SK-N-SH (cell line): ENCODE measurements around the gene C17orf114.

Experiments used
- CTCF ChIA-PET: fragments of 300-600, 350-600 bp; formaldehyde crosslinking; extraction: SDS; loops from one replicate; lab custom pipeline; 2021; lab: Yijun Ruan, JAX
- POLR2A ChIA-PET: fragments of 350-600 bp; sonication (Branson Sonifier 250); formaldehyde crosslinking; extraction: SDS; loops from one replicate; lab custom pipeline; 2020; ENCODE audit warnings: antibody characterized with exemption, inconsistent platforms; lab: Yijun Ruan, JAX
- DNase-seq: peaks from one replicate; pipeline ENCODE4 v3.0.0; 2012
- H2AFZ ChIP-seq: fragments of 200-600 bp; sonication (generic); 2 replicates; pipeline ENCODE4 v1.8.1; 2016; ENCODE audit warnings: antibody characterized with exemption, mild to moderate bottlenecking, low read depth
- H3F3A ChIP-seq: fragments of 200-600 bp; sonication (generic); replicated peaks from 2 replicates; pipeline ENCODE3; 2016; ENCODE audit warnings: antibody characterized with exemption, mild to moderate bottlenecking; ENCODE audit not compliant: insufficient read depth
- H3K27ac ChIP-seq, 2 experiments: fragments of 200-500 bp in 1 of 2; fragments of 200-600 bp in 1 of 2; sonication (Bioruptor generic) in 1 of 2; sonication (generic), shearing (Covaris generic) in 1 of 2; 2 replicates each; pipeline versions ENCODE4 v1.5.1 to v1.6.1; 2014 to 2016; ENCODE audit warnings: low read depth in 2 of 2, inconsistent platforms in 1 of 2, low read length in 1 of 2, mild to moderate bottlenecking in 1 of 2, mixed read lengths in 1 of 2
- H3K27me3 ChIP-seq: fragments of 200-600 bp; sonication (generic), shearing (Covaris generic); 2 replicates; pipeline ENCODE4 v1.6.1; 2016; ENCODE audit warnings: mixed run types; ENCODE audit not compliant: insufficient read depth
- H3K36me3 ChIP-seq, 2 experiments: fragments of 200-500 bp in 1 of 2; fragments of 200-600 bp in 1 of 2; sonication (Bioruptor generic) in 1 of 2; sonication (generic) in 1 of 2; replicated peaks in 1 of 2; 2 replicates each; pipeline versions ENCODE3 to v1.5.1; 2014 to 2016; ENCODE audit warnings: low read length in 1 of 2, mild to moderate bottlenecking in 1 of 2; ENCODE audit not compliant: insufficient read depth in 2 of 2, control insufficient read depth in 1 of 2
- H3K4me1 ChIP-seq, 2 experiments: fragments of 200-500 bp in 1 of 2; fragments of 200-600 bp in 1 of 2; sonication (Bioruptor generic) in 1 of 2; sonication (generic), shearing (Covaris generic) in 1 of 2; 2 replicates each; pipeline versions ENCODE4 v1.5.1 to v1.6.1; 2014 to 2016; ENCODE audit warnings: low read depth in 1 of 2, low read length in 1 of 2, mixed run types in 1 of 2; ENCODE audit not compliant: insufficient read depth in 2 of 2, control insufficient read depth in 1 of 2
- H3K4me2 ChIP-seq: fragments of 200-600 bp; sonication (generic), shearing (Covaris generic); 2 replicates; pipeline ENCODE4 v1.6.1; 2017; ENCODE audit warnings: mixed run types
- H3K4me3 ChIP-seq, 2 experiments: fragments of 200-500 bp in 1 of 2; fragments of 200-600 bp in 1 of 2; sonication (Bioruptor generic) in 1 of 2; sonication (generic), shearing (Covaris generic) in 1 of 2; 2 replicates each; pipeline versions ENCODE4 v1.5.1 to v1.8.1; 2014 to 2016; ENCODE audit warnings: low read depth in 2 of 2, inconsistent platforms in 1 of 2, low read length in 1 of 2, mild to moderate bottlenecking in 1 of 2, mixed read lengths in 1 of 2, moderate library complexity in 1 of 2
- H3K79me2 ChIP-seq: fragments of 200-600 bp; sonication (generic); 2 replicates; pipeline ENCODE4 v1.8.1; 2017; ENCODE audit warnings: mild to moderate bottlenecking; ENCODE audit not compliant: insufficient read depth
- H3K9ac ChIP-seq: fragments of 200-600 bp; sonication (generic); 2 replicates; pipeline ENCODE4 v1.6.1; 2017; ENCODE audit warnings: mixed run types
- H3K9me2 ChIP-seq: fragments of 200-600 bp; sonication (generic); 2 replicates; pipeline ENCODE4 v1.6.1; 2017; ENCODE audit warnings: mixed run types
- H3K9me3 ChIP-seq: fragments of 200-600 bp; sonication (generic); 2 replicates; pipeline ENCODE4 v1.6.1; 2017; ENCODE audit warnings: mixed run types, mild to moderate bottlenecking, moderate library complexity
- H4K20me1 ChIP-seq: fragments of 200-600 bp; sonication (generic); 2 replicates; pipeline ENCODE4 v1.6.1; 2017; ENCODE audit warnings: mild to moderate bottlenecking, mixed run types; ENCODE audit not compliant: insufficient read depth
- FOSL2 ChIP-seq: IDR thresholded peaks from 2 replicates; pipeline ENCODE4 v1.4.0; 2012; ENCODE audit warnings: low read depth, mild to moderate bottlenecking, moderate library complexity, borderline replicate concordance
- GABPA ChIP-seq: IDR thresholded peaks from 2 replicates; pipeline ENCODE4 v1.4.0; 2012; ENCODE audit warnings: low read depth, mild to moderate bottlenecking
- GATA2 ChIP-seq: sonication (generic); formaldehyde crosslinking; IDR thresholded peaks from 2 replicates; pipeline ENCODE4 v1.5.0; 2020; ENCODE audit warnings: mild to moderate bottlenecking, missing genetic modification reagents
- IRF3 ChIP-seq: fragments of 150-350 bp; IDR thresholded peaks from 2 replicates; pipeline ENCODE4 v1.6.1; 2016; ENCODE audit warnings: mild to moderate bottlenecking, low read depth, low read length
- MXI1 ChIP-seq: IDR thresholded peaks from 2 replicates; pipeline ENCODE4 v1.6.1; 2012; ENCODE audit warnings: mild to moderate bottlenecking, low read depth, low read length, improper control_type of control experiment
- RCOR1 ChIP-seq: fragments of 150-350 bp; IDR thresholded peaks from 2 replicates; pipeline ENCODE4 v1.6.1; 2017; ENCODE audit warnings: antibody characterized with exemption, low read length
- SMC3 ChIP-seq: IDR thresholded peaks from 2 replicates; pipeline ENCODE4 v1.6.1; 2012; ENCODE audit warnings: low read depth, low read length, improper control_type of control experiment
- USF2 ChIP-seq: fragments of 150-350 bp; IDR thresholded peaks from 2 replicates; pipeline ENCODE4 v1.6.1; 2017; ENCODE audit warnings: antibody characterized with exemption, low read length, low read depth, borderline replicate concordance
- YY1 ChIP-seq: IDR thresholded peaks from 2 replicates; pipeline ENCODE4 v1.4.0; 2012; ENCODE audit warnings: low read depth, mild to moderate bottlenecking
- WGBS: methylation state at CpG from one replicate; pipeline ENCODE4 v1.1.6; 2017; ENCODE audit warnings: low lambda C conversion rate; 5-methylcytosine and 5-hydroxymethylcytosine counted together
- TF ChIP-seq, protein P1 (sequence below): IDR thresholded peaks from 2 replicates; pipeline ENCODE4 v1.4.0; 2012; ENCODE audit warnings: low read depth, borderline replicate concordance
- TF ChIP-seq, protein P2 (sequence below): IDR thresholded peaks from 2 replicates; pipeline ENCODE4 v1.4.0; 2012; ENCODE audit warnings: low read depth
- TF ChIP-seq, protein P3 (sequence below): IDR thresholded peaks from 2 replicates; pipeline ENCODE4 v1.4.0; 2012; ENCODE audit warnings: low read depth, borderline replicate concordance

The C17orf114 gene

DNA sequence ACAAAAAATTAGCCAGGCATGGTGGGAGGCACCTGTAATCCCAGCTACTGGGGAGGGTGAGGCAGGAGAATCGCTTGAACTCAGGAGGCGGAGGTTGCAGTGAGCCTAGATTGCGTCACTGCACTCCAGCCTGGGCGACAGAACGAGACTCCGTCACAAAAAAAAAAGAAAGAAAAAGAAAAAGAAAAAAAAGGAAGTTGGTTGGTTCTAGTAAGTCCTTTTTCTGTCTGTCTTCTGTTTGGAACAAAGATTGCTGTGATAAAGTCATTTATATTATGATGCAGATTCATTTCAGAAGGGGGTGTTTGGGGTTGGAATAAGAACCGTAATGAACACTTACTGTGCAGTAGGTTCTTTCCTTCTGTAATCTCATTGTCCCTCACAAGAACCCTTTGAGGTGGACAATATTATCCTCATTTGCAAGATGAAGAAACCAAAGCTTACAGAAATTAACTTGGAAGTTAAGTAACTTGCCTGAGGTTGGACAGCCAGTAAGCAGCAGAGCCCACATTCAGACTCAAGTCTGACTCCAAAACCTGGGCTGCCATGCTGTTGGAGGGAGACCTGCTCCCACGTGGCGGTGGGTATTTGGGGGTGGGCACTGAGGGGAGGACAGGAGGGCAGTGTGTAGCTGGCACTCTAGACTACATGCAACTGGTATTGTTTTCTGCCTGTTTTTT is 41.3 kb upstream of the C17orf114 start:
- WGBS: 85% methylated on average over 9 of the region's 9 CpGs
- no peak overlapping the region; a peak in 1 of 4 replicates for H3K27ac ChIP-seq
- peaks cover 96% of the 10 kb centered on the region for H3K79me2 ChIP-seq
- no peak overlapping the region for H3K4me3 ChIP-seq
- no peaks in the 10 kb centered on the region for H3K27me3 ChIP-seq
- POLR2A ChIA-PET: no interaction called here
- CTCF ChIA-PET: interaction anchor here (1.7 to 2.4 kb wide), 2 partner anchors 37 to 54 kb away, joined by 4 to 5 read pairs; partner anchors contain the start of gene GLTPD2
- H3K36me3 ChIP-seq: peaks cover 0 to 1% of the 10 kb centered on the region in 2 experiments
- H2AFZ ChIP-seq: no peak overlapping the region
- H4K20me1 ChIP-seq: peaks cover 76% of the 10 kb centered on the region
- TF ChIP-seq, protein P1, sequence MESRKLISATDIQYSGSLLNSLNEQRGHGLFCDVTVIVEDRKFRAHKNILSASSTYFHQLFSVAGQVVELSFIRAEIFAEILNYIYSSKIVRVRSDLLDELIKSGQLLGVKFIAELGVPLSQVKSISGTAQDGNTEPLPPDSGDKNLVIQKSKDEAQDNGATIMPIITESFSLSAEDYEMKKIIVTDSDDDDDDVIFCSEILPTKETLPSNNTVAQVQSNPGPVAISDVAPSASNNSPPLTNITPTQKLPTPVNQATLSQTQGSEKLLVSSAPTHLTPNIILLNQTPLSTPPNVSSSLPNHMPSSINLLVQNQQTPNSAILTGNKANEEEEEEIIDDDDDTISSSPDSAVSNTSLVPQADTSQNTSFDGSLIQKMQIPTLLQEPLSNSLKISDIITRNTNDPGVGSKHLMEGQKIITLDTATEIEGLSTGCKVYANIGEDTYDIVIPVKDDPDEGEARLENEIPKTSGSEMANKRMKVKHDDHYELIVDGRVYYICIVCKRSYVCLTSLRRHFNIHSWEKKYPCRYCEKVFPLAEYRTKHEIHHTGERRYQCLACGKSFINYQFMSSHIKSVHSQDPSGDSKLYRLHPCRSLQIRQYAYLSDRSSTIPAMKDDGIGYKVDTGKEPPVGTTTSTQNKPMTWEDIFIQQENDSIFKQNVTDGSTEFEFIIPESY: no peak
- TF ChIP-seq YY1 (no peak), SMC3 (no peak), MXI1 (no peak), IRF3 (no peak), RCOR1 (no peak), GABPA (no peak), USF2 (no peak), FOSL2 (no peak), GATA2 (CRISPR knock-in tag) (no peak)
- TF ChIP-seq, protein P2, sequence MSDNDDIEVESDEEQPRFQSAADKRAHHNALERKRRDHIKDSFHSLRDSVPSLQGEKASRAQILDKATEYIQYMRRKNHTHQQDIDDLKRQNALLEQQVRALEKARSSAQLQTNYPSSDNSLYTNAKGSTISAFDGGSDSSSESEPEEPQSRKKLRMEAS: no peak
- TF ChIP-seq, protein P3, sequence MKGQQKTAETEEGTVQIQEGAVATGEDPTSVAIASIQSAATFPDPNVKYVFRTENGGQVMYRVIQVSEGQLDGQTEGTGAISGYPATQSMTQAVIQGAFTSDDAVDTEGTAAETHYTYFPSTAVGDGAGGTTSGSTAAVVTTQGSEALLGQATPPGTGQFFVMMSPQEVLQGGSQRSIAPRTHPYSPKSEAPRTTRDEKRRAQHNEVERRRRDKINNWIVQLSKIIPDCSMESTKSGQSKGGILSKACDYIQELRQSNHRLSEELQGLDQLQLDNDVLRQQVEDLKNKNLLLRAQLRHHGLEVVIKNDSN: no peak
- no peaks in the 10 kb centered on the region for H3F3A ChIP-seq
- DNase-seq: no peak
- no peaks in the 10 kb centered on the region for H3K9me2 ChIP-seq
- H3K4me1 ChIP-seq: peaks cover 2 to 3% of the 10 kb centered on the region in 2 experiments; a peak in 1 of 4 replicates
- no peak overlapping the region for H3K4me2 ChIP-seq
- no peak overlapping the region for H3K9ac ChIP-seq
- H3K9me3 ChIP-seq: no peaks in the 10 kb centered on the region
